Femur (tissue), 1 donor: ENCODE results near the gene WTAP.
A peak's percentile ranks its signal among the peaks of the same experiment; 100 is the strongest.
"Not testable (repeated sequence)": the region's sequence is repeated elsewhere in the genome, so short reads cannot be mapped to it uniquely, and the experiment has no call there.

Source experiments
- DNase-seq: peaks from one replicate; pipeline ENCODE4 v3.0.0-alpha.2; 2017

WTAP gene

DNA sequence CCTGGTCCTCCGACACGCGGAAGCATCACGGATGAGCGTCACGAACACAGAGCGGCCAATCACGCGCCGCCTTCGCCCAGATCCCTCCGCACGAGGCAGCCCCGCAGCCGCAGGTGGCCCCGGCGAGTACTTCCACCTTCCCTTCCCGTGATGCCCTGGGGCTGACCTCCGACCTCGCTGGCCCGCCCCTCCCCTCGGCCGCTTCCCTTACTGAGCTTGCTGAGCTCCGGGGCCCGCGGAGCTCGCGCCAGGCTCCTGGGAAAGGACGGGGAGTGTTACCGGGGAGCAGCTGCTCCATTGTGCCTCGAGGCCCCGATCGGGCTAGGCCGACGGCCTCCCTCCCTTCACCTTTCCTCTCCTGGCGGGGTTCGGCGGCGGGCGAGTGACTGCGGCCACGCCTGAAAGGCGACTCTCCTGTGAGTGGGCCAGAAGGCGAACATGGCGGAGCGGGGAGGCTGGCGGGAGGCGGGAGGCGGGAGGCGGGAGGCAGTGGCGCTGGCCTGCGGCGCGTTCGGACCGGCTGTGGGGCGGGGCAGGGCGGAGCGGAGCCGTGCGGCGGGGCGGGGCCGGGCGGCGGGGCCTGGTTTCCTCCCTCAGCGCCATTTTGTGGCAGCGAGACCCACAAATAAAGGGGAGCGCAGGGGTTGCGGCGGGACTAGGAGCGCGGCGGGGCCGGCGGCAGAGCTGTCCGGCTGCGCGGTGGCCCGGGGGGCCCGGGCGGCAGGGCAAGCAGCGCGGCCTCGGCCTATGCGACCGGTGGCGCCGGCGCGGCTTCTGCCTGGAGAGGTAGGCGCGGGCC, at the start of gene WTAP:
TSS of gene WTAP (plus strand) at position 589 of the 799 bp plus-strand sequence. CDS start 8,760 bp downstream, outside the sequence.
- peak; percentile 97 for DNase-seq

DNA sequence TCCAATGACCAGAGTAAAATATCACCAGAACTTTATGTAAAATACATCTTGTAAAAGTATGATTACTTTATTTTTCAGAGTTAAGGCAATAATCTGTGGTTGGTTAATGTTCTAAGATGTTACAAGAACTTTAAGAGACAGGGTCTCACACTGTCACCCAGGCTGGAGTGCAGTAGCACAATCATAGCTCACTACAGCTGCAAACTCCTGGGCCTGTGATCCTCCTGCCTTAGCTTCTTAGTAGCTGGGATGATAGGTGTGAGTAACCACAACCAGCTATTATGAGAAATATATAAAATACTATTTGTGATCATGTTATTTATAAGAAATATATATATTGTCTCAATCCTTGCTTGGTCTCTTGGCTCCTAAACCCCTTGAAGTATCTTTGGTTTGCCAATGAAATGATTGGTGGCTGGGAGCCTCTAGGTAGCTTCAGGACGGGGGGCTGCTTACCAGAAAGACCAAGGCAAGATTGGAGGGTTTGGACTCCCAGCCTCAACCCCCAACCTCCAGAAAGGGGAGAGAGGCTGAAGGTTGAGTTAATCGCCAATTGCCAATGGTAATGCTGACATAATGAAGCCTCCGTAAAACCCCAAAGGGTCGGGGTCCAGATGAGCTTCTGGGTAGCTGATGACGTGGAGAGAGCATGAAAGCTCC, 49.7 kb upstream of the WTAP start:
- no peak for DNase-seq

DNA sequence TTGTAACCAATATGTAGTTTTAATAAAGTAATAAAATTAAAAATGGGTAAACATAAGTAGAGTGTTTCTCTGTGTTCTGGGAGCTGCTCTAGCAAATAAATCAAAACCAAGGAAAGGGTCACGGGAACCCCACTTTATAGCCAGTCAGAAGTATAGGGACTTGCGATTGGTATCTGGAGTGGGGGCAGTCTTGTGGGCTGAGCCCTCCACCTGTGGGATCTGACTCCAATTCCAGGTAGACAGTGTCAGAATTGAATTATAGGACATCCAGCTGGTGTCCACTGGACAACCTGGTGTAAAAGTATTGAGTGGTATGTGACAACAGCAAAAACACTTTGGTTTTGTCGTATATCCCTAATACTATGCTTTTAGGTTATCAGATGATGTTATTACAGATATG, 48.7 kb upstream of the WTAP start:
- no peak for DNase-seq

DNA sequence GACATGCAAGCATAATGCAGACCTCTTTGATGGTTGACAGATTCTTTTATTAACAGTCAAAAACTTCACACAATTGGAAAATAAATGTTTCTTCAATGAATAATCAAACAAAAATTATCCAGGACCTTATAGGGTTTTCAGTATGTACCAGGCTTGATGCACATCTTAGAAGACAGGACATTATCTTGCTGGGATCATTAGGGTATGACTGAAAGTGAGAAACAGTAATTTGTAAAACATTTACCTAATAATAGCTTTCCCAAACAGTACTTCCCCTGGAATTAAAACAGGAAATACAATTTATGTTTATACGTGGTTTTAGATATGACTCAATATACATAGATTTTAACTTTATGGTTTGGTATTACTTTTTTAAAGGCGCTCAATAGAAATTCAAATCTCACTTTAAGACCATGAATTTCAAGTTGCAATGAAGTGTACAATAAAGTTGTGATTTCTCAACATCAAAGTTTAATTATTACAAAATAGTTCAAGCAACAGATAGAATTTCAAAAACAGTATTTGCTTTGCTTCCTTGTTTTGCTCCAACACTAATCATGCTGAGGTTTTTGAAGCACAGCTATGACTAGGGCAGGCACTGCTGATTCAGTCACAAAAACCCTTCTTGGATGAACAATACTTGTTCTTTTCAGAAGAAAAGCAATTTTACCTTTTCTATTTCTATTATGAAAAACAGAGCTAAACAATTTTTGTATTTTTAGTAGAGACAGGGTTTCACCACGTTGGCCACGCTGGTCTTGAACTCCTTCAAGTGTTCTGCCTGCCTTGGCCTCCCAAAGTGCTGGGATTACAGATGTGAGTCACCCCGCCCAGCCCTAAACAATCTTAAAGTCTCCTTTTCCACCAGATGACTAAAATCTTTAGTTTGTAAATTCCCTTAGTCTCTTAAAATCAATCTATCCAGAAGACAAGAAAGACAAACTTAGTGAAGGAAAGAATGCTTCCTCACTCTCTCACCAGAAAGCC, 47.9 kb upstream of the WTAP start:
- no peak for DNase-seq

DNA sequence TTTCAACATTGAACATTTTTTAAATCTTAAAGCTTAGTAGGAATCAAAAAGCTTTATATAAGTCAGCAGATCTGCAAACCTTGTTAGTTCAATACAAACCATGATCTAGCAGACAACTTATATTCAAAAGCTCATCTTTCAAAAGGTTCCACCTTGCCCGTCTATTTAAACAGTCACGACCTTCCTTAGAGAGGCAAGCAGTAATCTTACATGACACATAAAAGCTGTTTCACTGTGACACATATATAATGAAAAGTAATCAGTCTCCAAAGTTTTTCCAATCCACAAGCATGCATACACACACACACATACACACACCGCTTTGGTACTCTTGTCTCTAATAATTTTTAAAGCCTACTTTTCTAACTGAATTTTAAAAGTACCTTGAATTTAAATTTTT, 47.2 kb upstream of the WTAP start:
- no peak for DNase-seq

DNA sequence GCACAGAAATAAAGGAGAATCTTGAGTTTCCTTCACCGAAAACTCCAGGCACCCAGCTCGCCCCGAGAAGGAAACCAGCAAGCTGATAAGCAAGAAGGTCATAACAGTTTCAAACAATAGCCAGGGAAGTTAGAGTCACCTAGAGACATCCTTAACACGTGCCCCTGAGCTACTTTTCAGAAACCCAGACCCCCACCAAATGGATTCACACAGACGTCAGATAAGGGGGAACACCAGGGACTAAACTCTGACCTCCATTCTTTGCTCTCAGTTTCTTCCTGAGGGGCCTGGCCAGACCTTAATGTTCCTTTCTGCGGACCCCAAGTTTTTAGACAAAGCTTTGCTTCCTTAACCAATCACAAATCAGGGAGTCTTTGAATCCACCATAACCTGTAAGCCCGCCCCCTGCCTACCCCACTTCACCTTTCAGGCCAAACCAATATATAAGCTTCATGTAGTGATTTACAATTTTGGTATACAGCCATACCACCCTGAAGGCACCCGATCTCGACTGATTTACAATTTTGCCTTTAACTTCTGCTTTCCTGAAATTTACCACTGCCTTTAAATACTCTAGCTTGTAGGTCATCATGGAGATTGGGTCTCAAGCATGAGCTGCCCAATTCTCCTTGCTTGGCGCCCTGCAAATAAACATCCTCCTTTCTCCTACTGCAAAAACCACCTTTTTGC, 46.0 kb upstream of the WTAP start:
- no peak for DNase-seq

DNA sequence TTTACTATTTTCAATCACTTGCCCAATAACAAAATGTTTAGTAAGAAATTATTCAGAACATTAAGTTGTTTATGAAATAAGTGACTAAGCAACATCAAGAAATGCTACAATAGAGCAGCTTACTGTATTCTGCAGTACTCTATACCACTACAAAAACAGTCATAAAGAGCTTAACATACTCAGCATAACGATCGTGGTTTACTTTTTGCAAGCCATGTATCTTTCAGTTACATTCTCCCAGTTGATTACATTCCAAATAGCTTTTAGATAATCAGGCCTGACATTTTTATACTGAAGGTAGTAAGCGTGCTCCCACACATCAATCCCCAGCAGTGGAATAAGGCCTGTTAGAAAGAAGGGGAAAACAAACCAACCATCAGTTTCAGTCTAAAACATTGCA, 45.0 kb upstream of the WTAP start:
- no peak for DNase-seq

DNA sequence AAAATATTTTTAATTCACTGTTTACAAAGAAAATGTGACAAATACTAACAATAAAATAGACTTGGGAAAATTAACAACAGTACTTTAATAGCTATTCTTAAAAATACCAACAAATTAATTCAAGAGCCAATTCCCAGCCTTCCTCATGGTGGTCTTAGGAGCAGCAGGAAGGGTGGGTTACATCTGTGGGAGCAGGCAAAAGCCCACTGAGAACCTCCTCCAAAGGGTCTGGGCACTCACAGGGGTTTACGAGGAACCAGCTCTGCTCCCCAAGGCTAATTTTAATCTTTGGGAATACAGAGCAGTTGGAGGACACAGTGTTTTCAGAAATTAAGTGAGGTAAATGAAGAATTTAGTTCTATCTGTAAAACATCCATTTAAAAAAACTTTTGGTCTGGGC, 44.5 kb upstream of the WTAP start:
- no peak for DNase-seq

DNA sequence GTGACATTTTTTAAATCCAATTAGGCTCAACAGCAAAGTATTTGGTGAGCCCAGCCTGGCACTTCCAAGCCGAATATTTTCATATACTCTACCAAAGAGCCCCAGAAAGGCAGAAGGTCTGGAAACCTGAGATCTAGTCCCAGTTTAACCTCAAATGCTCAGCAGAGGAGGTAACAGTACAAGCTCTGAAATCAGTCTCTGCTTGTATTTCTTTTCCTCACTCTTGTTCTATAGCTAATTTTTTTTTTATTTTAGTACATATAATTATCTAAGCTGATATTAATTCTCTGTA, 43.3 kb upstream of the WTAP start:
- no peak for DNase-seq

DNA sequence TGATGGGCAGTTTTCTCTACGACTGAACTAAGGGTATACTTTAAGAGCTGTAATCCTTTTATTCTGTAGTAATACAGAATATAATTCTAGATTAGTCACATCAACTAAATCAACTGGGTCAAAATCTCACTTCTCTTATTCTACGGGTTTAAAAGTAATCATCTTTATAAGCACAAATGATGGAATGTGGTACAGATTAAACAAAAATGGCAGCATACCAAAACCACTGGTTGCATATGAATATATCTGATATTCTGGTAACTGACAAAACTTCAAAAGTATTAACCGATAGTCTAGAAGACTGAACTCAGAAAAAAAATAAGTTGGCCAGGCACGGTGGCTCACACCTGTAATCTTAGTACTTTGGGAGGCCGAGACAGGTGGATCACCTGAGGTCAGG, 41.3 kb upstream of the WTAP start:
- DNase-seq = no peak

DNA sequence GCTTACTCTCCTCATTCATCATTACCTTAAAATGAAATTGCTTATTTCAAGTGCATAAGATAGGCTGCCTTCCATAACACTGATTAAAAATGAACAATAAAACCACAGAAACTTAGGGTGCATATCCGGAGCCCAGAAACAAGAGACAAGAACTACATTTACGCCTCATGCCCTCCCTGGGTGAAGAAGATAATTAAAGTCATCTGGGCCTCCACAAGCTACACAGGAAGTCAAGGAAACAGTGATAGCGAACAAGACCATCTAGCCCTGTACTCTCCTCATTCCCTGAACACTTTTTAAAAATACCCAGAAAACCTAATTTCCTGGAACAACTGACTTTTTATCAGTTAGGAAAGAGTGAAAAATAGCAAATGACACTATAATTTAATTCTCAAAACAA, 40.6 kb upstream of the WTAP start:
- DNase-seq = no peak

DNA sequence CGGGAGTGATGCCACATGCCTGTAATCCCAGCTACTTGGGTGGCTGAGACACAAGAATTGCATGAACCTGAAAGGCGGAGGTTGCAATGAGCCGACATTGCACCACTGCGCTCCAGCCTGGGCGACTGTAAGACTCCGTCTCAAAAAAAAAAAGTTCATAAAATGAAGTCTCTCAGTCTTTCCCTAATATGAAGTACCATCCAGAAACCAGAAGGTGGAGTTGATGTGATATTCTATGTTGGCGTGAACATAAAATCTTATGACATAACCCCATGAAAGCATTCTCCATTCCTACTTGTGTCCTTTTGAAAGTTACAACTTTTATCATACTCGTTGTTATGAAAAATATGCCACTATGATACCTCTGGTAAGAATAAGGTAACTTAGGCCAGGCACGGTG, 40.0 kb upstream of the WTAP start:
- no peak for DNase-seq

DNA sequence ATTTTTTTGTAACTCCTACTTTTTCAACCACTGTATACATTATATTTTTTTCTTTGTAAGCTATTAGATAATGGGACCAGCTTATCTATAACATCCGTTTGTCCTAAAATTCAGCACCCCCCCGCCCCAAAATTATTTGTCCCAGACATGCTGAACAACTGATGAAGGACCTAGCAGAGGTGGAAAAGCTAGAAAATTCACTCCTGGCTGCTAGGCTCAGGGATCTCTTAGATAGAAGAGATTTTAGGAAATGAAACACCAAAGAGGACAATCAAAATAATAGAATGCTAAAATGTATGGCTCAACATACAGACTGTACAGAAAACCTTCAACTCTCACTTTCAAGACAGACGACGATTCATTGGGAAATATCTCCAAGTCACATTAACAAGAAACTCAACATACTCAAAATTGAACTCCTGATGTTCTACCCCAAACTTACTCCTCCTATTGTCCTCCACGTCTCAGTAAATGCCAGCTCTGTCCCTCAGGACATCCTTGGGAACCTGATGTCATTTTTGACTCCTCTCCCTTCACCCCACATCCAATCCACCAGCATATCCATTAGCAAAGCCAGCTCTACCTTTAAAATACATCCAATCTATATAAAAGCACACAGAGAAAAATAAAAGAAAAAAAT, 38.9 kb upstream of the WTAP start:
- no peak for DNase-seq

DNA sequence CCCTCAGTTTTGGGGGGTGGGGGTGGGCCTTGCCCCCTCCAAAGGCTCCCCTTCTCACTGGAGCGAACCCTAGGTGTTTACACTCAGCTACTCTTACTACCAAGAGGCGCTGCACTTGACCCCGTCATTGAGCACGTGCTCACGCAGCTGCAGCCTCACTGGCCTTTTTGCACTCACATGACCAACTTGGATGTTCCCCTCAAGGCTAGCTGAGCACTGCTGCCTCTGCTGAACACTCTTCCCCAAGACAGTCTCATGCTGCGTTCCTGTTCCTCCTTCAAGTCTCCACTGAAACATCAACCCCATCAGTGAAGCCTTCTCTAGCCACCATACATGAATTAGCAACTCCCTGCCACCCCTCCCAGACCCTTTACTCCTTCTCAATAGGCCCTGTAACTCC, 38.3 kb upstream of the WTAP start:
- DNase-seq = no peak

DNA sequence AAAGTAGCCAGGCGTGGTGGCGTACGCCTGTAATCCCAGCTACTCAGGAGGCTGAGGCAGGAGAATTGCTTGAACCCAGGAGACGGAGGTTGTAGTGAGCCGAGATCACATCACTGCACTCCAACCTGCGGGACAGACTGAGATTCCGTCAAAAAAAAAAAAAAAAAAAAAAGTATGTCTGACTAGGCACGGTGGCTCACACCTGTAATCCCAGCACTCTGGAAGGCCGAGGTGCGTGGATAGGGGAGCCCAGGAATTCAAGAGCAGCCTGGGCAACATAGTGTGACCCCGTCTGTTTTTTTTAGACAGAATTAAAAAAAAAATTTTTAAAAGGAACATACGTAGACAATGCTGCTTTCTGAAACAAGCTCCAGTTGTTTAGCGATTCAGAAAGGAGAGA, 37.2 kb upstream of the WTAP start:
- DNase-seq = not testable (repeated sequence)

DNA sequence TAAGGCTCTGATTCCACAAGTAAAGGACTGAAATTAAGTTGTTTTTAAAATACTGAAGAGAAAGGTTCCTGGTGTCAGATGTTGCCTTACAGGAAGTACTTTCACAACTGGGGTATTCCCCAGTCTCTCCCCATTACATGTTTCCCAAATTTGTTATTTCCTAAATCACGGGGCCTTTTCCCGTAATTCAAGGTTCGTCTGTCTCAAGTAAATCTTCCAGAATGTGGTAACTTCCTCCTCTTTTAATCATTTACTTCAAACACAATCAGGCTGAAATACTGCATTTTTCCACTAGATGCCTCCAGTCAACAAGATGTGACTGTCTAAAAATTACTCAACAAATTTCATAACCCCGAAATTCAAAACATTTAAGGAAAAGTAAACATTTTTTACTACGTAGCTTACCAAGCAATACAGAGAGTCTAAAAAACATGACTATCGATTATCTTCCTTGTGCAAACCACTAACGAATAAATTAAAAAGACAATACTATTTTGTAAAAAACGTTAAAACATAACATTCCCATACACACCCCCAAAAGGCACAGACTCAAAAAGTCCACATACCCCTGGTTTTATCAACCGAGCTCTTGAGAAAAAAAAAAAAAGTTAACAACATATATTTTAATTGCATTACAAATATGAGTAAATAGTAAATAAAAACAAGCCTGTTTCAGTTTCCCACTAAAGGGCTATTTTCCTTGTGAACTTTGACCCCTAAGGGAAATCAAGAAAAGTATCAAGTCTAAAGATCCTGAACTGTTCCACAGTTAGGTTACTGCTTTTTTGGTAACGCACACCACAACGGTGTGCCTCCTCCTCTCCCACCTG, 36.0 kb upstream of the WTAP start:
- DNase-seq = no peak

DNA sequence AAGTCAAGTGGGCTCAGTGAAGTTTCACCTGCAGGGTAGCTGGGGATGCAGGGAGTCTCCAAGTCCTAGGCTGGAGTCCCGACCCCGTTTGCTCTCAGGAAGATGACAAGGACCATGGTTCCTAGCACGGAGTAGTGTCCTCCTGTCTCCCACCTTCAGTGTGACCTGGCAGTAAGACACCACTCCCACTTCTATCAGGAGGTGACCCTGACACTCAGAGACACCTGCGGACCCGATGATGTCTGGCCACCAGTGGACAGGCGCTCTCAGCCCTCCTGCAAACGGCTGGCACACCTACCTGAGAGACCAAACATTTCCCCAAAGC, 35.4 kb upstream of the WTAP start:
- no peak for DNase-seq

DNA sequence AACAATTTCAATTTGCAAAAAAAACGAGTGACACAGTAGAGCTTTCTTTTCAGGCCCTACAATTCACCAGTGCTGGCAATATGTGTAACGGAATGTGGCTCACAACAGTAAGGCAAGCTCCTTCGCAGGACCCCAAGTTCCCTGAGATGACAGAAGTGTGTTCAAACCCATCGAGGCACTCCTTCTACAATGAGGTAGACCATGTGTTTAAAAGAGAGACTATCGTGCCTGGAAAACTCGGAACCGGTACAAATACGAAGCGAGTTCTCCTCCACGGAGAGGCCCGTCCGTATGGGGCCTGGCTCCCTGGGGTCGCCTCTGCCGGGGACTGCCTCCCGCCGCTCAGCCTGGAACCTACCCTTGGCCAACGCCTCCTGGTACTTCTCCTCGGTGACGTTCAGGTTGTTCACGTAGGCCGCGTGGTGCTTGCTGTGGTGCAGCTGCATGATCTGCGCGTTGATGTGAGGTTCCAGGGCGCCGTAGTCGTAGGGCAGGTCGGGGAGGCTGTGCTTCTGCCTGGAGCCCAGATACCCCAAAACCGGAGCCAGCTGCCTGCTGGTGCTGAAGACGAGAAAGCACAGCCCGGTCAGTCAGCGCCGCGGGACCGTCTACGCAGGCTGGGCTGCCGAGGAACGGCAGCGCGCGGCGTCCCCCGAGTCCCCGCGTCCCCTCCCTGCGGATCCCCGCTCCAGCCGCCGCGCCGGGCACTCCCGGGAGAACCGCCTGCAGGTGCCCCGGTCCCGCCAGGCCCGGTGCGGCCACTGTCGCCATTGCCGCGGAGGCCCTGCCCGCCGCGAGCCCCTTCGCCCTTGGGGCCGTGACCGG, 34.8 kb upstream of the WTAP start:
- peak; percentile 61 for DNase-seq

DNA sequence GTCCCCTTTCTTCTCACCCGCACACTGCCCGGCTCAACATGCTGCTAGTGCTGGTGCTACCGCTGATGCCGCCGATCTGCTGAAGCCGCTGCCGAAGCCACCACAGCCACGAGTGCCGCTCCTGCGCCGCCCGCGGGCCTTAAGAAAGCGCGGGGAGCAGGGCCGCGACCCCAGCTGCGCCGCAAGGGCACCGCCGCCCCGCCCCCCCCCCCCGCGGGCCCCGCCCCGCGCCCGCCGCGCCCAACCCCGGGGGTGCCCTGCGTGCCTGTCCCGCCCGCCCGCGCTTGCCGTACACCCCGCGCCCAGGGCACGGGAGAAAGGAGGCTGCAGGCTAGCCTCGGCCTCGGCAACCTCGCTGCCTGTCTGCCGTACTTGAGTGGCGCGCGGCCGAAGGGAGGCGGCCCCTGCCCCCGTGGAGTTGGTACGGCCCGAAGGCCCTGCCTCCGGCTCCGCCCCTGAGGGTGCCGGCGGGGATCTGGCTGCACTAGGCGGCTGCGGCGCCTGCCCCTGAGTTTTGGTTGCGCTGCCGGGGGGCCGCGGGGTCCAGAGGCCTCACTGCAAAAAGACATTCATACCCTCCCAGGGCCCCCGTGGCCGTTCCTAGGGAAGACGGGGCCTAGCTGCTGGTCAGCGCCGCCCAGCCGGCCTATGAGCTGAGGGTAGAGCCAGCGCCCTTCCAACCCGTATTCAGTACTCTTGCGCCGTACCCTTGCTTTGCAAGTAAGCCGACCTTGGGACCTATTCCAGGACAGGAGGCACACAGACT, 34.0 kb upstream of the WTAP start, which contains the start of gene SOD2:
TSS of gene SOD2 (minus strand) at position 114 of the 766 bp plus-strand sequence. CDS start at position 40, 74 bp downstream.
- peak; percentile 88 for DNase-seq
